NCI-H82 treated with DMSO at 0.1 percent for 48 hours (cell line): ENCODE measurements around the gene RAB6B.

Source experiments
- DNase-seq: peaks from one replicate; lab custom pipeline; 2025; ENCODE audit not compliant: unreplicated experiment; lab: John Stamatoyannopoulos, UW

RAB6B gene

DNA sequence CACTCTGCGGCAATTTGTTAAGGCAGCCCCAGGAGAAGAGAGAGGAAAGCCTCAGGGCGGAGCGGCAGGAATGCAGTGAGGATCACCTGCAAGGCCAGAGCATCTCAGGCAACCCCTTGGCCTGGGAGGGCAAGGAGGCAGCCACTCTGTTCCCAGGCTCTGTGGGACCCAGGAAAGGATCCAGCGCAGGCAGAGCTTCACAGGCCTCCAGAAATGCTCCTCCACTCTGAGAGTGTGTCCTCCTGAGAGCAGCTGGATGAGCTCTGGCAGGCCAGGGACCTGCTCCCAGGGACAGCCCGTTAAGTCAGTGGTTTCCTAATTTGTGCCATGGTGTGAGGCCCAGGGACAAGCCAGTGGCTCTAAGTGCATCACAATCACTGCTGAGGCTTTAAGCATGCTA is 35.2 kb downstream of the RAB6B start:
- DNase-seq, result no peak

DNA sequence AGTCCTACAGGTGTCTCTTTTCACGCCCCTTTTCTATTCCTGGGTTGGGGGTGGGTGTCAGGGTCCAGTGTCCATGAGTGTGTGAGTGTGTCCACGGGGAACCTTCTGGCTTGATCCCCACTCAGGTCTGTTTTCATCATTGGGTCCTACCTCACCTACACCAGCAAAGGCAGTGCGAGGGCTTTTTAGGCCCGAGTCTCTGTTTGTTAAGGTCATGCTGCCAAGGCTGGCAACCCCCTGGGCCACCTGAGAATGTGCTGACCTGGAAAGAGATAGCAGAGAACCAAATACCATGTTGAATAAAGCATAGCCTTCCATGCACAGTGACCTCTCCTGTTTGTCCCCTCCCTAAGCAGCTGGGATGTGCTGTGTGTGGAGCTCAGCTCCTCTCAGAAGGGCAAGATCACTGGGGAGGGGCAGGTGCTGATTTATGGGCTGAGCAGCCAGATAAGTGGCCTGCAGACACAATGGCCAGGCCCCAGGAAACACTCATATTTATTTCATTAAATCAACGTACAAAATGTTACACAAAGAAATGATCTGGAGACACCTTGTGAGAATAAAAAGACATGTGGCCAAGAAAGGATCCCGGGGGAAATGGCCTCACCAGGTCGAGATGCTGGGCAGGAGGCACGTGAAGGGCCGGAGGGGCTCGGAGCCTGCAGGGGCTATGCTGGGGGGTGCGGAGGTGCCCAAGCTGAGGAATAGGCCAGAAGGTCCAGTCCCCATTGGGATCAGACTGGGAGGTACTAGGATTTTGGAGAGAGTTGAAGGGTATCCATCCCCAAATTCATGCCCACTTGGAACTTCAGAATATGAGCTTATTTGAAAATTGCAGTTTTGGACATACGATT is 36.1 kb downstream of the RAB6B start:
- no peak for DNase-seq

DNA sequence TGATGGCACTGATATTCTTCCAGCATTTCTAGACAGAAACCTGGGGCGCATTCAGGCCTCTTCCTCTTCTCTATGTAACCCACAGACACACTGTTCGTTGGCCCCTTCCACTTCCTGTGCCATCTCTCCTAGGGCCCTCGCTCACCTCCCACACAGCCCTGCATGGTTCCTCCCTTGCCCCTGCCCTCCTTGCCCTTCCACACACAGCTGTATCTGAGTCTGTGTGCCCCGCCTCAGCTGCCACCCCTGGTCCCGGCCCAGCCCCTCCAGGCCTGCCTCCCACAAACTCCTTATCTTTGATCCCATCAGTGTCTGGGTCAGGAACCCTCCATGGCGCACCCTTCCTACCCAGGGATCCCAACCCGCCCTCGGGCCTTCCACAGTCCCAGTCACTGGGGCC is 37.9 kb downstream of the RAB6B start:
- no peak for DNase-seq

DNA sequence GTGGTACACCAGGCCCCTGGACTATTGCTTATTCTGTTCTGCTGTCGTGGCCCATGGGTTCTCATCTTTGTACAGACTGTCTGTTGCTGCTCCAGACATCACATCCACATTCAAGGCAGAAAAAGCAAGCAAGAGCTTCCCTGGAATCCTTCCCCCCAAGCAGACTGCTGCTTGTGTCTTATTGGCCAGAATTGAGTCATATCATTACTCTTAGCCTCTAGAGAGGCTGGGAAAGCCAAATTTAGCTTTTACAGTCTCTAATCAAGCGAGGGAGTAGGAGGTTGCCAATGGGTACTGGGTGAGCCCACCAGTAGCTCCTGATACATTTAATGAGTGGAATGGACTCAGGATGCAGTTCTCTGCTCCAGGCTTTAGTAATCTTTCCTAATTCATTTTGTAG is 39.4 kb downstream of the RAB6B start:
- no peak for DNase-seq

DNA sequence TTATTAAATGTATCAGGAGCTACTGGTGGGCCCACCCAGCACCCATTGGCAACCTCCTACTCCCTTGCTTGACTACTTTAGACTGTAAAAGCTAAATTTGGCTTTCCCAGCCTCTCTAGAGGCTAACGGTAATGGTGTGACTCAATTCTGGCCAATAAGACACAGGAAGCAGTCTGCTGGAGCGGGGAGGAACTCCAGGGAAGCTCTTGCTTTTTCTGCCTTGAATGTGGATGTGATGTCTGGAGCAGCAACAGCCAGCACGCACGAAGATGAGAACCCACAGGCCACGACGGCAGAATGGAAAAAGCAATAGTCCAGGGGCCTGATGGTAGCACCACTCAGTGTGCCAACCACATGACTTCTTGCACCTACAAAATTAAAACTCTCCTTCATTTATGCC is 39.9 kb downstream of the RAB6B start:
- DNase-seq, result no peak

DNA sequence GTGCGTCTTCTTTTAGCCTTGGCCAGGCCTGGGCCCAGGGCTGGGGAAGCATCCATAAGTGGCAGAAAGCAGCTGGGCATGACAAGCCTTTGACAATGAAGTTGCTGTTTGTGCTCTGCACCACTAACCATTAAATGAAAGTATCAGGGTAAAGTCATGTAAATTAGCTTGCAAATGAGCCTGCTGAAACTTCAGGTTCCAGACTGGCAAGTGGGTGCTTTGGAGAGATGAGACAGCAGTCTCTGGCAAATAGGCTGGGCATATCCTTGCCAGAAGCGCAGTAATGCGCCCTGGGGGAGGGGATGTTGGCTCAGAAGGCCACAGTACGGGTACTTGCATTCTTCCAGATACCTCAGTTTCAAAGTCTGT is 40.7 kb downstream of the RAB6B start:
- DNase-seq, result no peak

DNA sequence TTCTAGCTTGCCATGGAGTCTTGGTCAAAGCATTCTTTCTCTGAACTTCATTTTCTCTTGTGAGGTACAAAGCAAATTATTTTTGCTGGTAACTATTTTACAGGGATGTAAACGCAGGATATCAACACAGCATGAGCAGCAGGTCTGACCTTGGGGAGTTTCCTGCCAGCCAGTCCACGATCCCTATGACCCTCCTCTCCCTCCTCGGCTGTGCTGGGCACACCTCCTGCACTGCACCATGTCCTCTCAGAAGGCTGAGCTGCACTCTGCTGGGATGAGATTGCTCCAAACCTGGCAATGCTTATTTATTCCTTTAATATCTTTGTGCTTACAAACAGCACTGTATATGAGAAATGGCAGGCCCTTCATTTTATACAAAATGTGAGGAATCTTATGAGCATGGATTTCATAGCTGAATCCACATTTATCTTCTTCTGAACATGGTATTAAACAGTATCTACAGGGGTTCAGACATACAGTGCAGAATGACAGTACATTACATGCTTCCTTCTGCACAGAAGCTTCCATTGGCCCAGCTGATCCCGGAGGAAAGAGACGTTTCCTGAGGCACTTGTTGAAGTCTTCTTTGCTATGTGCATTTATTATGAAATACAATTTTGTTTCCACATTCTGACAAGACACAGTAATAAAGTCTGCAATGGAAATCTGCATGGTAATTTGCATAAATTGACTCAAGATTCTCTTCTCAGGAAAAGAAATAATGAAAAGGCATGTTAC is 41.2 kb downstream of the RAB6B start:
- no peak for DNase-seq

DNA sequence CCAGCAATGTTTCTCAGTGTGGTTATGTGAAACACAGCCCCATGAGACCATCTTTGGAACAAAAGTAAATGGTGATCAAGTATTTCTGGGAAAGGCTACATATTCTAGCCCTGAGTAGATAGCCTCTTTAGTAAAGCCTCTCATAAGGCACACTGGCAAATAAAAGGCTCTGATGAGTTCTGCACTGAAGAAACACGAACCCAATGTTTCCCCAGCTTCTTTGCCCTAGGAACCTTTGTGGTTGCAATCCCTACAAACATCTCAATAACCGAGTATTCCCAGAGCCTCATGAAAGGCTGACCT is 41.8 kb downstream of the RAB6B start:
- DNase-seq, result no peak

DNA sequence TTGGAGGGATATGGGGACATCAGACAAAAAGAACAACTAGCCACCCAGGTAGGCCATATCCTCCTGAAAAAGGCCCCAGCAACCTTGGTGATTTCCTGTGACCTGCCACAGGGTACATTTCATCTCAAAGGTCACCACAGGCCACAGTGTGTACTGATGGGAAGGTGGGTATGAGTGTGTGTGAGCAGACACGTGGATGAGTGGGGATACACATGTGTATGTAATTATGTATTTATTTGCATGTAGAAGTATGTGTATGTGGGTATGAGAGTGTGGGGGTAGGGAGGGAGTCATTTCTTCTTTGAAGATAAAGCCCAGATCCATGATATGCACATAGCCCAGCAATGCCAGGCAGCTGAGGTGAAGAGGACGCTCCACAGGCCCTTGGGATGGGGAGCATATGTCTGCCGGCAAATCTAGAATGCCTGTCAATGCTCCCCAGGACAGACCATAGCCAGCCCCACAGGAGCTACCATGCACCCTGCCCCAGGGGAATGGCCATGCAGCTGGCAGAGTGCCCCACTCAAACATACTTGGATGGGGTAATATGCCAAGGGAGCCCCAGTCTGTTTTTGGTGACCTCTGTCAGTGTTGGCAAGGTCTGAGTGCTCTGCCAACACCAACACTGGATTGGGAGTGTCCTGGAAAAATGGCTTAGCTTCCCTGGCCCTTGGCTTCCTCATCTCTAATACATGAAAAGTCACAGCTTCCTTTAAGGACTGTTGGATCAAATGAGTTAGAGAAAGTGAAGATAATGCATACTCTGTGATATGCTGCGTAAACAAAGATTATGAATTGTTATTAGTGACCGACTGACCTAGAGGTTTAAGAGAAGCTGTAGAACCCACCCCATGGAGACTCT is 42.4 kb downstream of the RAB6B start:
- no peak for DNase-seq

DNA sequence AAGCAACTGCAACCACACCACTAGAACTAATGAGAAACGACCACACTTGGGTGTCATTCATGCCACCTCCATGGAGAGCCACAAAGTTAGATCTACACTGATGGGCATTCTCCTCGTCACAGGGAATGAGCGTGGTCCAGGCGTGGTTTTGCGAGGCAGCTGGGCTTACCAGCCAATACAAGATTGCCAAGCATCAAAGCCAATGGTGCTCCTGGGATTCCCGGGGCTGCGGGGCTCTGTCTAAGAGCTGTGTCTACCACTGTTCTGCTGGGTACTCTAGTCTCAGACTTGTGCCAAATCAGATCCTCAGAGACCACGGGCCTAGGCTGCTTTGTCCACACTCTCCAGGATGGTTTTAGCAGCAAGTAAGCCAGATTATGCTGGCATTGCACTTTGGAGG is 43.8 kb downstream of the RAB6B start:
- no peak for DNase-seq

DNA sequence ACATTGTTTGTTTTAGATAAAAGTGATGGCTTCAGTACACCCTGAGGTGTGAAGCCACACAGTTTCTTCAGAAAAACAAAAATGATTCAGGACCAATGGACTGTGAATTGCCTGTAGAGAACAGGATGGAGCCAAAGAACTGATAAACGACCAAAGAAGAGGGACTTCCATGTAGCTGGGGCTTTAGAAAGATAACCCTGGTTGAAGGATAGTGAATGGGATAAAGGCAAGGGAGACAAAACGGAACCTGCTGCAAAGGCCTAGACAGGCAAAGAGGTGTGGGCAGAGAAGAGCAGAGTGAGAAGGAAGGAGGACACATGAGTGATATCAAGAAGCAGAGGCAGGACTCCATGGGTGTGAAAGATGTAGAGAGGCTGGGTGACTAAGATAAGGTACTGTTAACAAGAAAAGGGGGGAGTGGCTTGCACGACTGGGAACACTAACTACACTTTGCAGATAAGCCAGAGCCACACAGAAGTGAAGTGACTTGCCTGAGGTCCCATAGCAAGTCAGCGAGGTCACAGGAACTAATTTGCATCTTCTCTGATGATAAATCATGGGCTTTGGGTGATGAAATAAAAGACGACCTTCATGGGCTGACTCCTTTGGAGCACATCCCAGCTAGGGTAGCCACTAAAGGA is 44.3 kb downstream of the RAB6B start:
- no peak for DNase-seq

DNA sequence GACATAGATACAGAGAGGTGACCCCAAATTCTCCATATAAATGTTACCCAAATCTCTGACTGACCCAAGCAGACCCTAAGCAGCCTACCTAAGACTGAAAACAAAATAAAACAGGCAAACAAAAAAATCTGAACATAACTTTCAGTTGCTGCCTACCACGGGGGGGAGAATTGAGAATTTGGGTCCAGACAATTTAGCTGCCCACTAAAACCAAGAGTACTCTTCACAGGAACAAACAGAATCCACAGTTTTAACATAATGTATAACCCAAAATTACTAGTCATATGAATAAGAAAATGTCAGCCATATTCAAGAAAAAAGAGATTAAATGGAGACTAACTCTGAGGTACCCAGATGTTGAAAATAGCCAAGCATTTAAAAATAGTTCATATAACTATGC is 45.6 kb downstream of the RAB6B start:
- no peak for DNase-seq

DNA sequence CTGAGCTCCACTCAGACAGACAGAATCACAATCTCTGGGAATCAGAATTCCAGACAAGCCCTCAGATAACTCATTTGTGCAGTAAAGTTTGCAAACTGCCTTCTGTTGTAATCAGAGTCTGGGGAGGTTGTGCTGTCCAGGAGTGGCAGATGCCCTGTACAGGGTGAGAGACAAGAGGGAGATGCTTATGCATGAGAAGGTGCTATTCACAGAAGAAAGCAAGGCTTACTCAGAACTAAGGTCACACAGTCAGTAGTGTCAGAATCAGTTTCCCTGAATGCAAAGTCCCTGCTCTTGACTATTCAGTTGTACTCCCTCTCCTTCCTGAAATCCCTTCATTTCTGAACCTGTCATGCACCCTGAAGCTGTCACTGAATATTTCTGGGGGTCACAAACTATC is 46.3 kb downstream of the RAB6B start:
- no peak for DNase-seq

DNA sequence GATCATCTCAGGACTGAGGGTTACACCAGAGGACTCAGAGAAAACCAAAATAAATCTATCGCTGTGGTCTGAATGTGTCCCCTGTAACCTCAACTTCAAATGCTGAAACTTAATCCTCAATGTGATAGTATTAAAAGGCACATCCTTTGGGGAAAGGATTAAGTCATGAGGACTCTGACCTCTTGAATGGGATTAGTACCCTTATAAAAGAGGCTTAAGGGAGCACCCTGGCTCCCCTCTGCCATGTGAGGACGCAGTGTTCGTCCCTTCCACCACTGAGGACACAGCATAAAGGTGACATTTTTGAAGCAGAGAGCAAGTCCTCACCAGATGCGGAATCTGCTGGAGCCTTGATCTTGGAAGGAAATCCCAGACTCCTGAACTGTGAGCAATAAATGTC is 50.6 kb downstream of the RAB6B start:
- peak; percentile 59 for DNase-seq

DNA sequence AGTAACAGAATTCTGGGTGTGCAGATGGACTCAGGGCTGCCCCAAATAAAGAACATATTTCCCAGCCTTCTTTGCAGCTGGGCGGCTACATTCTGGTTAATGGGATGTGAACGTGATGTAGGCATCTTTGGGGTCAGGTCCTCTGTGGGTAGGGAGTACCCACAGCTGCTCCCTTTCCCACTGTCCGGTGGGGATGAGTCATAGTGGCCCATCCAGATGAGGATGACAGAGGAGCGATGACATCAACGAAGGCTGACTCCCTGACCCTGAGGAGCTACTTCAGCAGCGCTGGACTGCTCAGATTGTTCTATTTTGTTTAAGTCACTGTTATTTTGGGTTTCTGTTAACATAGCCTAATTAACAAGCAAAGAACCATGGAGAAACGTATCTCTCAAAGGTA is 52.0 kb downstream of the RAB6B start:
- DNase-seq, result no peak

DNA sequence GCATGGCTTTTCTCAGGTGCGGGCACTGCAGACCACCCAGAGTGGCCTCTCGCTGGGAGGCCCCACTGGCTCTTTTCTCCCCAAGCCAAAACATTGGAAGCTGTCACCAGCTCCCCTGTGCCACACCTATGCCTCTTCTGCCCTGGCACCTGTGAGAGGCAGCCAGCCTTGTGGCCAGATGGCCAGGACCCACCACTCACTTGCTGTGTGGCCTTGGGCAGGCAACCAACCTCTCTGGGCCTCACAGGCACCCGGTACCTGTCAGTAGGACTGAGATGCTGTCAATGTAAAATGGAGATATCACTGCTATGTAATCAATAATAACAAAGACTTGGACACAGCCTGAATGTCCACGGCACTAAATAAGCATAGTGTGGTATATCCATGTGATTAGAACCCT is 53.5 kb downstream of the RAB6B start:
- no peak for DNase-seq

DNA sequence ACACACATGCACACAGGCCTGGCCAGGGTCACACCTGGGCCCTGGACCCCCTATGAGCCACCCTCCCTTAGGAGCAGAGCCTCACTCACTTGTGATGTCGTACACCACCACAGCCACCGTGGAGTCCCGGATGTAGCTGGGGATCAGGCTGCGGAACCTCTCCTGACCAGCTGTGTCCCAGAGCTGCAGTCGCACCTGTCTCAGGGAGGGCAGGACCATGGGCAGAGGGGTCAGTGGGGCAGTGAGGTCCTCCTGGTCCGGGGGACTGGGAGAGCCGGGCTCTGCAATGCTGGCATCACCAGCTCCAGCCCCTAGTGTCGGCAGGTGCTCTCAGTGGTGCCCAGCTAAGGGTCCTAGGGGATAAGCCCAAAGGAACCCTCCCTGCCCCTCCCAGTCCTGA is 54.5 kb downstream of the RAB6B start:
- DNase-seq, result no peak

DNA sequence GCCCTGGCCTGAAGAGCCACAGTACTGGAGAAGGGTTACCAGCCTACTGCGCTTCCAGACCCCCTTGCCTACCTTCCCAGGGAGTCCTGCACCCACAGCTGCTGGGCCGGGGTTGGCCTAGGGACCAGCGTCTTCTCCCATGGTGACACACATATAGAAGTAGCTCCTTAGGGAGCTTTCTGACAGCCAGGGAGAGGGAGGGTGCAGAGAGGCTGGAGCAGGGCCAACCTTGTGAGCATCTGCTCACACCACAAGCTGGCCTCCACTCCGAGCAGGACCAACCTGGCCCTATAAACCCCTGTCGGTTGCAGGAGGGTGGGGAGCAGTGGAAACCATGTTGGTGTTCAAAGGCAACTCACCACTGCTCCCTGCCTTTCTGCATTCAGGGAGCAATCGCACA is 54.9 kb downstream of the RAB6B start:
- DNase-seq, result no peak

DNA sequence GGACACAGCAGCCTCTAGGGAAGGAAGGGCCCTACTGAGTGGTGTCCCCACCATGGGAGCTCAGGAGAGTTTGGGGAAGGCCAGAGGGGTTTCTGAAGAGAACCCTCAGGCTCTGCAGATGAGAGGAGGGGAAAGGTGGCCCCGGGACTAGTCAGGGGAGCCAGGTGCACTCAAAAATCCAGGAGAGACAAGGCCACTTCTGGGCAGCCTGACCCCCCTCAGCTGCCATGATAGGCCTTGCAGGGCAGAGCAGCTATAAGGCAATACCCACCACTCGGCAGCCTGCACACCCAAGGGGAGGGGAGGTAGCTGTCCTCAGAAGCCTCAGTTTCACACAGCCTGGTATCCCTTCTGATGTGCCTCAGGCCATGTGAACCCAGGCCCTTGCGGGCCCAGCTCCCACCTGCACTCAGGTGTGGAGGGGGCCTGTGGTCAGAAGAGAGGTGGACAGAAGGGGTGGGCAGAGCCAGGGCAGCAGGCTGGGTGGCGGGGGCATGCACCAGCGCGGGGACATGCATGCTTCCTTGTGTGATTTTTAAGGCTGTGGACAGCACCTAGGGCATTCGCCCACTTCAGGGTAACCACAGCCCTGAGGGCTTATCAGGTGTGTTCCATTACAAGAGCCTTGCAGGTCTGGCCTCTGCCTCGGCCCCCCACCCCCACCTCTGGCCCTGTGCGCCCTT is 55.5 kb downstream of the RAB6B start:
- no peak for DNase-seq

DNA sequence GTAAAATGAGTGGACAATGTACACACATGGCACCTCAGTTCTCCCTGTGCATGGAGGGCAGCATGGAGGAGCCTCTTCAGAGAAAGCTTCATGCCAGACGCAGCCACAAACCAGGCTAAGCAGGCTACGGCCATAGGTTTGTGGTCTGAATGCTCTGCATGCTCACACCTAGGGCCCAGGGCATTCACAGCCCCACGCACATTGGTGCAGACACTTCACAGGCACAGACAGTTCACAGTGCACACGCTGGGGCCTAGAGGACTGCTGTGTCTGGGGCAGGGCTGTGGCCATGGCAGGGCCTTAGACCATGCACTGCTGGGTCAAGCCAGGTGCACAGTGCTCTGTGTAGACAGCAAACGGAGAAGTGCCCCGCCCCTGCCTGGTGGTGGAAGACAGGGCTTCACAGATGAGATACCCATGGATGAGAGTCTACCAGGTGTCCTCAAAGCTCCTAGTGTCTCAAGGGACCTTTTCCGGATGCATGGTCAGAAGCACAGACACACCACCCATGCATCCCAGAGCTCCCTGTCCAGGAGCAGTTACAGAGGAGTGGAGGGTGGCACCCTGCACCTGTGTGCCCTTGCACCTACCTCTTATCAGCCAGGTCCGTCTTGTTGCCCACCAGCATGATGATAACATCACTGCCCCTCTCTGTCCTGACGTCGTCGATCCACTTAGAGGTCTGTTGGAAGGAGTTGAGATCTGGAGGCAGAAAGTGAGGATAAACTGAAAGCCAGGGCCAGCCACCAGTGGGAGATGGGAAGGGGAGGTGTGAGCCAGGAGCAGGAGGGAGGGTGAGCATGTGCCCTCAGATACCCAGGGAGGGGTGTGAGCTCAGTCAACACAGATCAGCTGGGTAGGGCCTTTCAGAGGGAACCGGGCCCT is 56.5 kb downstream of the RAB6B start:
- no peak for DNase-seq
